ENCODE measurements around the gene BARHL1.

BARHL1 gene

GRCh38 chr9:132575811-132576210 is 6.6 kb upstream of the BARHL1 start:
- POLR2A ChIA-PET = no interaction called here
- no peak overlapping the region for H3K4me3 ChIP-seq (ENCODE audit: low read depth, low read length)
- TF ChIP-seq OVOL3 (tag by site-specific recombination; IDR thresholded peaks at IDR 0.05) = no peak
- TF ChIP-seq ZNF626 (tag by site-specific recombination; IDR thresholded peaks at IDR 0.05) = no peak
- TF ChIP-seq RBAK (tag by site-specific recombination; IDR thresholded peaks at IDR 0.05) = no peak
- no peak for TF ChIP-seq ZNF473 (tag by site-specific recombination; IDR thresholded peaks at IDR 0.05)
- no peak for TF ChIP-seq ZNF302 (tag by site-specific recombination; IDR thresholded peaks at IDR 0.05; ENCODE audit: low read depth)
- no peak for TF ChIP-seq ZNF221 (tag by site-specific recombination; IDR thresholded peaks at IDR 0.05; ENCODE audit: borderline replicate concordance)
- no peak for TF ChIP-seq ZNF513 (tag by site-specific recombination; IDR thresholded peaks at IDR 0.05)
- TF ChIP-seq ZNF76 (tag by site-specific recombination; IDR thresholded peaks at IDR 0.05; ENCODE audit: borderline replicate concordance, low read depth) = no peak
- no peak for TF ChIP-seq ZNF571 (tag by site-specific recombination; IDR thresholded peaks at IDR 0.05)
- TF ChIP-seq ZNF211 (tag by site-specific recombination; IDR thresholded peaks at IDR 0.05; ENCODE audit: low read depth) = no peak
- TF ChIP-seq KLF8 (tag by site-specific recombination; IDR thresholded peaks at IDR 0.05) = no peak
- H3K9me3 ChIP-seq (ENCODE audit: control insufficient read depth, insufficient read depth, low read depth, low read length) = no peaks in the 10 kb centered on the region
- CTCF ChIA-PET = interaction anchor here (0.6 to 5.7 kb wide), 25 partner anchors 10 to 820 kb away, joined by 3 to 54 read pairs (median 3); partner anchors contain the start of gene CFAP77
- no peaks in the 10 kb centered on the region for H3K36me3 ChIP-seq (ENCODE audit: control insufficient read depth in 2 of 2, insufficient read depth in 1 of 2, low read length in 2 of 2)
- H3K27ac ChIP-seq (ENCODE audit: extremely low read depth, low read depth, low read length) = no peak overlapping the region
- no peaks in the 10 kb centered on the region for H3K4me1 ChIP-seq (ENCODE audit: control insufficient read depth, insufficient read depth, low read length)

- ChIA-PET CTCF (interaction anchor here (0.6 to 4.1 kb wide), 5 partner anchors 11 to 395 kb away, joined by 3 to 24 read pairs (median 3); partner anchors contain the start of gene CFAP77), POLR2A (no interaction called here)
- Histone ChIP-seq H3K4me3 (ENCODE audit: low read depth, low read length) (no peak overlapping the region), H3K4me1 (ENCODE audit: control insufficient read depth, insufficient read depth, low read length) (no peaks in the 10 kb centered on the region), H3K36me3 (ENCODE audit: control insufficient read depth in 2 of 2, insufficient read depth in 1 of 2, low read length in 2 of 2) (no peaks in the 10 kb centered on the region), H3K27ac (ENCODE audit: extremely low read depth, low read depth, low read length) (no peak overlapping the region), H3K9me3 (ENCODE audit: control insufficient read depth, insufficient read depth, low read depth, low read length) (no peaks in the 10 kb centered on the region)
- TF ChIP-seq ZNF473 (tag by site-specific recombination; IDR thresholded peaks at IDR 0.05) (0 out of 2 replicates have a peak, but pooled peaks have one; percentile 27), ZNF398 (tag by site-specific recombination; IDR thresholded peaks at IDR 0.05) (peak; percentile 28; the same call in 1 of the 2 replicates), PRDM1 (tag by site-specific recombination; IDR thresholded peaks at IDR 0.05) (peak; percentile 72), ZNF366 (tag by site-specific recombination; conservative IDR thresholded peaks at IDR 0.05) (peak; percentile 94), ZBTB49 (tag by site-specific recombination; IDR thresholded peaks at IDR 0.05; ENCODE audit: low read depth) (no peak), ZBTB48 (tag by site-specific recombination; IDR thresholded peaks at IDR 0.05) (no peak), ZBTB11 (tag by site-specific recombination; conservative IDR thresholded peaks at IDR 0.05; ENCODE audit: low read depth) (no peak), ZNF274 (IDR thresholded peaks at IDR 0.05; ENCODE audit: low read length) (no peak), ZNF274 (tag by site-specific recombination; IDR thresholded peaks at IDR 0.05; ENCODE audit: borderline replicate concordance) (0 out of 2 replicates have a peak, but pooled peaks have one; percentile 23)
Measured at GRCh38 chr9:132577119-132577518, 5.3 kb upstream of the BARHL1 start.
